HG03064 (cell line): ENCODE data around the gene TTLL10.
"Not testable (repeated sequence)": the region's sequence is repeated elsewhere in the genome, so short reads cannot be mapped to it uniquely, and the experiment has no call there.

Source experiments
- ATAC-seq: cut with Tn5 transposase; IDR thresholded peaks from one replicate; pipeline ENCODE4 v1.9.1; 2021; ENCODE audit warnings: low read depth; ENCODE audit not compliant: unreplicated experiment

Gene TTLL10

DNA sequence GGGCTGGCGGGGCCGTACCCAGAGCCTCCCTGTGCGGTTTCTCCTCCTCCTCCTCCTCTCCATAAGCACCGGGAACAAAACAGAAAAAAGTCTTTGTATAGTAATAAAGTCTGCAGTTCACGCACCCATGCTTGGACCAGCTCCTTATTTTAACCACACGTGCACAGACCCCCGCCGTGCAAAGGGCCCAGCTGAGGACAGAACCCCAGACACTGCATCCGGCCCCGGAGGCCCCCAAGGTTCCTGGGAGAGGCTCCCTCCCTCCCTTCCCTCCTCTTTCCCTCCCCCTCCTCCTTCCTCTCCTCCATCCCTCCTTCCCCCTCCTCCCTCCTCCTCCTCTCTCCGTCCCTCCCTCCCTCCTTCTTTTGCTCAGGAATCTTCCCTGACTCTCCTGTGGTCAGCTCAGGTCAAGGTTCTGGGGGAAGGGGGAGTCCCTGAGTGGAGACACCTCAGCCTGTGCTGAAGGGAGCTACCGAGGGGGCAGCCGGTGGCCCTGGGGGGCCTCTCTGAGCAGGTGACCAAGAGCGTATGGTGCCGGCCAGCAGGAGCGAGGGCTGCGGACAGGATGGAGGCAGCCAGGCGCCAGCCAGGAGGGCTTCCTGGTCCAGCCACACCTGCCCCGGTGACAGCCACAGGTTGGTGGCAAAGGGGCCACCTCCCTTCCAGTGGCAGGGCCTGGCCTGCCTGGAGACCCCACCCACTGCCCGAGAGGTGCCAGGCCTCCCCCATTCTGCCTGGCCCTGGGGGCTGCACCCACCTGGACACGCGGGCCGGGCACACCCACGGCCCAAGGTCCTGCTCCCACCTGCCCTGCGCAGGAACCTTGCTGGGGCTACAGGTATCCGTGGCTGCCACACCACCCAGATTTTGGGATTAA is 3.2 kb upstream of the TTLL10 start:
- no peak for ATAC-seq

DNA sequence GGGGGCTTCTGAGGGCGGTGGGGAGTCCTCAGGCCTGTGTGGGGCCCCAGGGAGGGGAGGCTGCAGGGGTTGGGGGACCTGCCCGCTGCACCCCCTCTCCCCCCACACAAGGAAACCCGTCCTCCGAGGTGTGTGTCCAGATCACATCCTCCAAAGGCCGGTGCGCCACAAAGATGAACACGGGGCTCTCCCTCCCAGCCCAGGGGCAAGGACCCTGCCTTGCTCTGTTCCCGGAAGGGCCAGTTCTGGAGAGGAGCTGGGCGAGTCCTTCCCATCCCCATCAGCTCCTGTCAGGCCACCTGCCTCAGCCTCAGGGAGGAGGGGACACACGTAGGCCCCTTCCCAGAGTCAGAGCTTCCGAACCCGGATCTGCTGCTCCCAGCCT is 2.5 kb upstream of the TTLL10 start:
- no peak for ATAC-seq

GRCh38 chr1:1171546-1172340 is 1.9 kb upstream of the TTLL10 start:
- no peak for ATAC-seq

DNA sequence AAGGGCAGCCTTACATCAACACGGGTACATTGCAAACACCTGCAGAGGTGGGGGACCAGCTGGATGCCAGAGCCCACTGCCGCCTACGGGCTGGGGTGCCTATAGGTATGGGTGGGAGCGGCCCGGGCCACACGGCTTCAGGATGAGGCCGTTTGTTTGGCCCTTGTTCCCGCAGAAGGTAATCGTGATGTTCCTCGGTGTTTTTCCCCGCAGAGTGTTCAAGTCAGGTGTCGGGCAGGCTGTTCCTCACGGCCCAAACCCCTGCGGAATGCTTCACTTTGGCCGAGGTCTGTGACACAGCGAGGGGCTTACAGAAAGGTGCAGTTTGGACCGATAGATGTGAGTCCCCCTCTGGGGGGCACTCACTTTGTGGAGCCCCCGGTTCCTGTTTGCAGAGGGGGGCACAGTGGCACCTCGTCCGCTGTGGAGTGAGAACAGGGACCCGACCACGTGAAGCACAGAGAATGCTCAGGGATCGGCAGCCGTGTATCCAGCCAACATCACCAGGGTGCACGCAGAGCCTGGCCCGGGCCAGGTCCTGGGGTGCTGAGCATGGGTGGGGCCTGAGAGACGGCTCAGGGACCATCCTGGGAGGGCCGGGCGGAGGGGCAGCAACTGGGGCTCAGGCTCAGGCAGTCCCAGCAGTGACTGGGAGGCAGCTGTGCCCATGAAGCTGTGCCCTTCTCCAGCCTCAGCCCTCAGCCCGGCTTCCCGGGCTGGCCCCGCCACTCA is 453 bp upstream of the TTLL10 start:
- no peak for ATAC-seq

DNA sequence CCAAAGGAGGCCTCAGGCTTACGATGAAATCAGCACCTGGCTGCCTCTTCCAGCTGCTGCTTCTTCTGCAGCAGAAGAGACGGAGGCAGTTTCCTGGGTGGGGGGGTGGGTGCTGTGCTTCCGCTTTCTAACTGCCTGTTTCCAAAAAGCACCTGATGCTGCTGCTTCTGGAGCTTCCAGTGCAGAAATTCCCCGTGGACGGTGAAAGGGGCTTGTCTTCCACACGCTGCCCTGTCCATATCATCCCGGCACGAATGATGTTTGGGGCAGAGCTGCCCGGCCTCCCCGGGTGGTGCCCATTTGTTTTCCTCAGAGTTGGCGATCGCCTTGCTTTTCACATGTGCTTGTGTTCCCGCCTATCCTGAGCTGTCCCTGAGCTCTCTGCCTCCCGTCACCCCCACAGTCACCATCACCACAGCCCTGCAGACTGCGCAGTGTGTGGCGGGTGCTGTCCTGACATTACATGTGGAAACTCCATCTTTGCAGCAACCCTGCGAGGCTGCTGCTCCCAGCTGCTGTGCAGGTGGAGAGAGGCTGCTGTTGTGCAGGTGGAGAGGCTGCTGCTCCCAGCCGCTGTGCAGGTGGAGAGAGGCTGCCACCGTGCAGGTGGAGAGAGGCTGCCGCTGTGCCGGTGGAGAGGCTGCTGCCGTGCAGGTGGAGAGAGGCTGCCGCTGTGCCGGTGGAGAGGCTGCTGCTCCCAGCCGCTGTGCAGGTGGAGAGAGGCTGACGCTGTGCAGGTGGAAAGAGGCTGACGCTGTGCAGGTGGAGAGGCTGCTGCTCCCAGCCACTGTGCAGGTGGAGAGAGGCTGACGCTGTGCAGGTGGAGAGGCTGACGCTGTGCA is 1.8 kb downstream of the TTLL10 start:
- no peak for ATAC-seq

DNA sequence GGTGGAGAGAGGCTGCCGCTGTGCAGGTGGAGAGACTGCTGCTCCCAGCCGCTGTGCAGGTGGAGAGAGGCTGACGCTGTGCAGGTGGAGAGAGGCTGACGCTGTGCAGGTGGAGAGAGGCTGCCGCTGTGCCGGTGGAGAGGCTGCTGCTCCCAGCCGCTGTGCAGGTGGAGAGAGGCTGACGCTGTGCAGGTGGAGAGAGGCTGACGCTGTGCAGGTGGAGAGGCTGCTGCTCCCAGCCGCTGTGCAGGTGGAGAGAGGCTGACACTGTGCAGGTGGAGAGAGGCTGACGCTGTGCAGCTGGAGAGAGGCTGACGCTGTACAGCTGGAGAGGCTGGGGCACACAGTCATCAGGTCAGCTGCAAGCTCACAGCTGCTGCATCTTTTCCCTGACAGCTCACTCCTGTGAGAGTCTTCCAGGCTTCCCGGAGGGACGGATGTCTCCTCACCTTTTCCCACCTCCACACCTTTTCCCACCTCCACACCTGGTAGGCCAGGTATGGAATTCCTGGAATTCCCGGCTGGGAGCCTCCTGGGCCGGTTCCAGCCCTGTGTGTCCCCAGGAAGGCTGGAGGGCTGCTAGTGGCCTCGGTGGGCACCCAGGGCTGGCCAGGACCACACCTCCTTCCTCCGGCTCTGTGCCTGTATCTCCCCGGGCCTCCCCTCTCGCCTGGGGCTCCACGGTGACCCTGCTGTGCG is 2.5 kb downstream of the TTLL10 start:
- ATAC-seq: not testable (repeated sequence)

GRCh38 chr1:1176931-1177330 is 3.3 kb downstream of the TTLL10 start:
- ATAC-seq: no peak

DNA sequence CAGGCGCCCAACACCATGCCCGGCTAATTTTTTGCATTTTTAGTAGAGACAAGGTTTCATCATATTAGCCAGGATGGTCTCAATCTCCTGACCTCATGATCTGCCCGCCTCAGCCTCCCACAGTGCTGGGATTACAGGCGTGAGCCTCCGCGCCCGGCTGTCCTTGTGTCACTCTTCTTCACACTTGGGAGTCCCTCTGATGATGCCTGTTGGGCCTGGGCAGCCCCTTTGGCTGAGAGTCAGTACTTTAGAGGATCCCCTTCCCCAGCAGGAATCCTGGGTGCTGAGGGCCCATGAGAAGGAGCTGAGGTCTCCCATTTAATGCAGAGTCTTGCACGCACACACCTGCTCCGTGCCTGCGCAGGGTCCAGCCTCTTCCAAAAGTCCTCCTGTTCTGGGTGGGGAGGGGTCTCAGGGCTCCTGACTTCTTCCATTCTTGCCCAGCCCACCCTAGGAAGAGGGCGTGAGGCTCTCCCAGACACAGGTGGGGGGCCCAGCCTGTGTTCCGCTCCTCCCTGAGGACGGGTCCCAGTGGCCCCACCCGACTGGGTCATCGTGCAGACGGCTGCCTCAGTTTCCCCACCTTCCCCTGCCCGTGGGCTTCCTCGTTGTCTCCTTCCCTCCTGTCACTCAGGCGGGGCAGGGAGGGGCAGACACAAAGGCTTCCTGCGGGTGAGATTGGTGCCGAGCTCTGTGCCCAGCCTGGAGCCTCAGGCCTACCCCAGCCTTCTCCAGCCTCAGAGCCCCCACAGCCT is 3.9 kb downstream of the TTLL10 start:
- no peak for ATAC-seq

DNA sequence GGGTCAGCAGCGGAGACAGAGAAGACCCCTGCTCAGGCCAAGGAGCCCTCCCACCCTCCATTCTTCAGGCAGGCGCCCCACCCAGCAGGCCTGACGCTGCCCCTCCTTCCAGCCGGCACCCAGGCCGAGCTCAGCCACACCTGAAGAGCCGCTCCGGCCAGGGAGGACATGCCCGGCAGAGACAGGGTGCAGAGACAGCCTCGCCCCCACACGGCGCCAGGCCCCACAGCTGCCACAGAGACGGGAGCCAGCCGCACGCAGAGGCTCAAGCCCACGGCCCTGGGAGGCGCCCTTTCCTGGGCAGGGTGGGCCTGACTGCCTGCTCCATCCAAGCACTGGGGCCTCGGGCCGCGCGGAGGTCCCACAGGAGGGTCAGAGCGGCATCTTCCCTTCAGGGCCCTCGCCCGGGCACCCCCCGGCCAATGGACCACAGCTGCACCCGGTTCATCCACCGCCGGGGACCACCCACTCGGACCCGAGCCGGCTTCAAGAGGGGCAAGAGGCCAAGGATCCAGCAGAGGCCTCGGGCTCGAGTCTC is 5.2 kb downstream of the TTLL10 start:
- no peak for ATAC-seq

DNA sequence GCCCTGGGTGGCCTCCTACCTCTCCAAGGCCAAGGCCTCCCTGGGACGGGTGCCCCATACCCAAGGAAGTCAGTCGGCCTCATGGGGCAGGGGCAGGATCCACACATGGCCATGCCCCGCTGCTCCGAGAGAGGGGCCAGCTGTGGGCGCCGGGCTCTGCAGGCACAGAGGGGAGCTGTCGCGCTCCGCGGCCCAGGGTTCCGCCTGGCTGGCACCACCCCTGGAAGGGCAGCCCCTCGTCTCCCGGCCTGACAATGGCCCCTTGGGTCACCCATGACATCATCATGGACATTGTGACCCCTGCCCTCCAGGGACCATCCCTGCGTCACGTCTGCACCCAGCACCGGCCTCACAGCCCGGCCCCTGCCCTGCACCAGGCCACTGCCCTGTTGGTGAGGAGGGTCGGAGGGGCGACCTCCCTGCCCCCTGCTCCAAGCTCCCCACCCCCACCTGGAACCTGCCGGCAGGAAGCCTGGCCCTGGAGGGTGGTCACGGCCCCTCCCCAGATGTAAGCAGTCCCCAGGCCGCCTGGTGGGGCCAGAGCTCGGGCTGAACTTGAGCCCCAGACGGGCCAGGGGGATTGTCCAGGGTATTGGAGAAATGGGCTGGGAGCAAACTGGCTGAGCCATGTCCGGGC is 5.8 kb downstream of the TTLL10 start:
- ATAC-seq: no peak

GRCh38 chr1:1179983-1180861 is 6.5 kb downstream of the TTLL10 start:
- ATAC-seq: no peak

DNA sequence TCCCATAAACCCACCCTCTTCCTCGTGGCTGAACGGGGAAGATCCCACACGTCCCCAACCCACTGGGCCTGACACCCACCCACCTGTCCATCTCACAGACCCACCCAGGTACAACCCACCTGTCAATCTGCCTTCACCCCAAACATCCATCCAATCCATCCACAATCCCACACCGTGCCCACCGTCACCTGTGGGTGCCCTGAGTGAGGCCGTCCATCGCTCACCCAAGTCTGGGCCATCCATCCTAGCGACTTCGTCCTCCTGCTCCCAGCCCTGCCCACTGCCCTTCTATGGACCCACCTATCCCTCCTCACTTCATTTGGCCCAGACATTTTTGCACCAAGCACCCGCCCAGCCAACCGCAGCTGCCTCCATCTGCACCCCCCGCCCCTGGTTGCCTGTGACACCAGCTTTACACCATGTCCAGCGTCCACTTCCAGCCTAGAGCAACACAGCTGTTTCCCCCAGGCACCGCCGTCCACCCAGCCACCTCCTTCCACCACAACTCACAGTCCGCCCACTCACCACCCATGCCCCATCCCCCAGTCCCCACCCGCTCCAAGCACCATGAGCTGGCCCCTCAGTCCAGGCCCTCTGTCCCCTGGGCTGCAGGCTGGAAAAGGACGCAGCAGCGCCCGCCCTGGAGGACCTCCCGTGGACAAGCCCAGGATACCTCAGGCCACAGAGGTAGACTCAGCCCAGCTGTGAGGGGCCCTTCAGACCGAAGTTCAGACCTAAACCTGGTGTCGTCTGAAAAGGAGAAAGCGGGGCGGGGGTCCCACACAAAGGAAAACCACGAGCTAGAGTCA is 7.7 kb downstream of the TTLL10 start:
- no peak for ATAC-seq

DNA sequence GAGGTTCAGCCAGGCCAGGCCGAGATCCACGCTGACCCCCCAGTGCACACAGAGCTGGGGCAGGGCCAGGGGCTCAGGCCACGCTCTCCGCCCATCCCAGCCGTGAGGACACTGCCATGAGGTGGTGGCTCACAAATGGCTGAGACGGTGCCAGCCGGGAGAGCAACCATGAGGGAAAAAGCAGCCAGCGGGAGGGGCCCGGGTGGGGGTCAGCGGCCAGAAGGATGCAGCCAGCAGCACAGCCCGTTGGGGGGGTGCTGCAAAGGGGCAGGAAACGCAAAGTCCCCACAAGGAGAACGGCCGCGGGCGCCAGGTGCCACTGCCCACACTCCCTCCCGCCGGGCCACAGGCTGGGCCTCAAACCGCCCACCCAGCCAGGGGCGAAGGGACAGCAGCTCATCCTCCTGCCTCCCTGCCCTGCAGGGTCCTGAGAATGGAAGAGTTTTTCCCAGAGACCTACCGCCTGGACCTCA is 8.3 kb downstream of the TTLL10 start:
- ATAC-seq: no peak

DNA sequence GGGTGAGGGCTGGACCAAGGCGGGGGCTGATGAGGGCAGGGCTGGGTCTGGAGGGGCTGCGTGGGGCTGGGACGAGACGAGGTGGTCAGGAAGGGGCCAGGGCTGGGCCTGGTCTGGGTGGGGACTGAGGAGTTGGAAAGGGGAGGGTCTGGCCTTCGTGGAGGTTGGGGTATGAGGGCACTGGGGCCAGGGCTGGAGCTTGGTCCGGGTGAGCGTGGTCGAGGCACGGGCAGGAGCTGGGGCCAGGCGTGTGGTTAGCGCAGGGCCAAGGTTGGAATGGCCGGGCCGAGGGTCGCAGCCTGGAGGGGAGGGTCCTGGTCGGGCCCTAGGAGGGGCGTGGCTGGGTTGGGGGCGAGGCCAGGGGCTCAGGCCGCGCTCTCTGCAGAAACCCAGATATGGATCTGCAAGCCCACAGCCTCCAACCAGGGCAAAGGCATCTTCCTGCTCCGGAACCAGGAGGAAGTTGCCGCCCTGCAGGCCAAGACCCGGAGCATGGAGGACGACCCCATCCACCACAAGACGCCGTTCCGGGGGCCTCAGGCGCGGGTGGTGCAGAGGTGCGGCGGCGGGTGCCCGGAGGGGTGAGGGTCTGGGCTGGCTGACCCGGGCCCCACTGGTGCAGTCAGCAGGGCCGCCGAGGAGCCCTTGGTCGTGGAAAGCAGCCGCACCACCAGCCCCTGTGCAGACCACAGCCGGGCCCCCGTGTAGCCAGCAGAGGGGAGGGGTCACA is 9.0 kb downstream of the TTLL10 start:
- ATAC-seq: no peak

DNA sequence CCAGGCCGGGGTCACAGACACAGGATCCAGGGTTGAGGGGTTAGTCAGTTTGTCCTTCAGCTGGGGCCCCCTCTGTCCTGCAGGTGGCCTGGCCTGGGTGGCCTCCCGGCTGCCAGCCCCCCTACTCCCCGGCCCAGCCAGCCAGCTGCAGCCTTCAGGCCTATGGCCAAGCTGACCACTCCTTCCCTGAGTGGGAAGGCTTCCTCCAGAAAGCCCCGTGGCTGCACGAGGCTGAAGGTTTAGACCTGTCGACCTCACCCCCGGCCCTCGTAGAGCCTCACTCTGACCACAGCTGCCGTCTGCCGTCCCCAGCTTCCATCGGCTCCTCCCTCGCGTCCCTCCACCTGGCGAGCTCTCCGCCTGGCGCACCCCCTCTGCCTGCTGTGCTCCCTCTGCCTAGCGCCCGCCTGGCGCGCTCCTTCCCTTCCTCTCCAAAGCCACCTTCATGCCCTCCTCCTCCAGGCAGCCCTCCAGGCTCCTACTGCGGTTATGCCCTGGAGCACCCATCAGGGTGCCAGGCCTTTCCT is 9.6 kb downstream of the TTLL10 start:
- ATAC-seq: no peak
